Measurements from ENCODE around the gene HOXC6. TPM values are rescaled to one million over a fixed set of nuclear protein-coding genes. Genes with fewer than 3 reads are reported as not detected.

Gene HOXC6
- total RNA-seq, 1 donor from 2014 or later: not detected

GRCh38 chr12:54009171-54010052, 18.8 kb upstream of the HOXC6 start:
- no peaks in the 10 kb centered on the region for H3K36me3 Mint-ChIP-seq (ENCODE audit: low read depth)
- H3K4me3 Mint-ChIP-seq (ENCODE audit: low read depth): no peak overlapping the region
- H3K27ac Mint-ChIP-seq: no peak overlapping the region
- H3K4me1 Mint-ChIP-seq (ENCODE audit: low read depth): peaks cover 16% of the 10 kb centered on the region
- peaks cover 89% of the 10 kb centered on the region for H3K27me3 Mint-ChIP-seq (ENCODE audit: low read depth)
- intact Hi-C loops (cut with micrococcal nuclease): loop anchor here (10.0 kb wide), 2 partner anchors 365 to 1005 kb away; partner anchors contain the start of gene EIF4B
- no peak for DNase-seq (ENCODE audit: low spot score)
- H3K9me3 Mint-ChIP-seq: no peaks in the 10 kb centered on the region

GRCh38 chr12:54010053-54010971, 17.9 kb upstream of the HOXC6 start:
- no peaks in the 10 kb centered on the region for H3K9me3 Mint-ChIP-seq
- H3K27ac Mint-ChIP-seq: no peak overlapping the region
- no peaks in the 10 kb centered on the region for H3K36me3 Mint-ChIP-seq (ENCODE audit: low read depth)
- H3K4me1 Mint-ChIP-seq (ENCODE audit: low read depth): peaks cover 19% of the 10 kb centered on the region
- intact Hi-C loops (cut with micrococcal nuclease): loop anchor here (10.0 kb wide), 2 partner anchors 364 to 1006 kb away; partner anchors contain the start of gene EIF4B
- peaks cover 90% of the 10 kb centered on the region for H3K27me3 Mint-ChIP-seq (ENCODE audit: low read depth)
- no peak for DNase-seq (ENCODE audit: low spot score)
- no peak overlapping the region for H3K4me3 Mint-ChIP-seq (ENCODE audit: low read depth)

GRCh38 chr12:54010972-54011664, 17.1 kb upstream of the HOXC6 start:
- Mint-ChIP-seq H3K27me3 (ENCODE audit: low read depth) (peaks cover 87% of the 10 kb centered on the region), H3K9me3 (no peaks in the 10 kb centered on the region), H3K4me1 (ENCODE audit: low read depth) (peaks cover 16% of the 10 kb centered on the region), H3K27ac (no peak overlapping the region), H3K36me3 (ENCODE audit: low read depth) (no peaks in the 10 kb centered on the region), H3K4me3 (ENCODE audit: low read depth) (no peak overlapping the region)
- DNase-seq (ENCODE audit: low spot score): no peak
- intact Hi-C loops (cut with micrococcal nuclease): loop anchor here (10.0 kb wide), 2 partner anchors 364 to 1006 kb away; partner anchors contain the start of gene EIF4B

- H3K36me3 Mint-ChIP-seq (ENCODE audit: low read depth): no peaks in the 10 kb centered on the region
- no peak overlapping the region for H3K27ac Mint-ChIP-seq
- no peak overlapping the region for H3K4me3 Mint-ChIP-seq (ENCODE audit: low read depth)
- H3K9me3 Mint-ChIP-seq: no peaks in the 10 kb centered on the region
- H3K4me1 Mint-ChIP-seq (ENCODE audit: low read depth): peaks cover 9% of the 10 kb centered on the region
- intact Hi-C loops (cut with micrococcal nuclease): loop anchor here (10.0 kb wide), 2 partner anchors 363 to 1007 kb away; partner anchors contain the start of gene EIF4B
- H3K27me3 Mint-ChIP-seq (ENCODE audit: low read depth): peaks cover 83% of the 10 kb centered on the region
- no peak for DNase-seq (ENCODE audit: low spot score)
Measured at GRCh38 chr12:54011665-54012532, 16.3 kb upstream of the HOXC6 start.

DNA sequence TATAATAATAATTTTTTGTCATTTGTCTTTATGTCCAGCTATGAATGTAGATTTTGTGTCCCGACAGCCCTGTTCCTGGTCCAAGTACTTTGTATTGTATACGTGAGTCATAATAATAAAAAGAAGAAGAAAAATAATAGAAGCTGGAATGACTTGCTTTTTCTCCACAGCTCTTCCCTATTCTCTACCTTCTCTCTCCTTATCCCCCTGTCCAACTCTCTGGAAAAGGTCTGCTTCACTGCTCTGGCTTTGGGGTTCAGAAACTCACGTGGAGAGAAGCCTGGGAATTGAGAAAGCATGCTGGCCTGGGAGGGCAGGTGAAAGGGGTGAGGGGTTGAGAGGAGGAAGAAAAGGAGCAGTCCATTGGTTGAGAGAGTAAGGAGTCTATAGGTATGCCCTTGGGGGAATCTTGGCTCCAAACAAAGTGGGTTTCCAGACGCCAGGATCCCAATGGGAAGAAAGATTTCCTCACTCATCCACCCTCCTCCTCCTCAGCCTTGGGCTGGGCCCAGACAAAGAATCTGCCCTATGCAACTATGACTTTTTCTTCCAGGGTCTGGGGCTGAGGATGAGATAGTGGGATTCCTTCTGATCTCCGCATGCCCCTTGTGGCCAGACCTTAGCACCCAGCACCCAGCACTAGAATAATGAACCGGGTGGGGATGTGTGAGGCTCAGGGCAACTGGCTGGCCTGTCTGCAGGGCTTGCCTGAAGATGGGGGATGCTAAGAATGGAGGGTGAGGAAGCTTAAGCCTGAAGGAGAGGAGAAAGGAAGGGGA, 15.4 kb upstream of the HOXC6 start:
- Mint-ChIP-seq H3K27me3 (ENCODE audit: low read depth) (peaks cover 81% of the 10 kb centered on the region), H3K4me1 (ENCODE audit: low read depth) (peaks cover 16% of the 10 kb centered on the region), H3K27ac (no peak overlapping the region), H3K36me3 (ENCODE audit: low read depth) (no peaks in the 10 kb centered on the region), H3K4me3 (ENCODE audit: low read depth) (no peak overlapping the region), H3K9me3 (no peaks in the 10 kb centered on the region)
- intact Hi-C loops (cut with micrococcal nuclease): loop anchor here (10.0 kb wide), 2 partner anchors 362 to 1008 kb away; partner anchors contain the start of gene EIF4B
- DNase-seq (ENCODE audit: low spot score): no peak

- Mint-ChIP-seq H3K4me3 (ENCODE audit: low read depth) (no peak overlapping the region), H3K4me1 (ENCODE audit: low read depth) (peaks cover 13% of the 10 kb centered on the region), H3K36me3 (ENCODE audit: low read depth) (no peaks in the 10 kb centered on the region), H3K9me3 (no peaks in the 10 kb centered on the region), H3K27me3 (ENCODE audit: low read depth) (peaks cover 75% of the 10 kb centered on the region), H3K27ac (no peak overlapping the region)
- intact Hi-C loops (cut with micrococcal nuclease): loop anchor here (2.0 to 10.0 kb wide), 3 partner anchors 14 to 1010 kb away; partner anchors contain the start of genes EIF4B and HOXC9
- DNase-seq (ENCODE audit: low spot score): no peak
Measured at GRCh38 chr12:54014377-54015017, 13.7 kb upstream of the HOXC6 start.

GRCh38 chr12:54015018-54015931, 13.0 kb upstream of the HOXC6 start:
- H3K27me3 Mint-ChIP-seq (ENCODE audit: low read depth): peaks cover 74% of the 10 kb centered on the region
- peaks cover 5% of the 10 kb centered on the region for H3K36me3 Mint-ChIP-seq (ENCODE audit: low read depth)
- no peaks in the 10 kb centered on the region for H3K9me3 Mint-ChIP-seq
- no peak overlapping the region for H3K27ac Mint-ChIP-seq
- H3K4me1 Mint-ChIP-seq (ENCODE audit: low read depth): peaks cover 17% of the 10 kb centered on the region
- no peak for DNase-seq (ENCODE audit: low spot score)
- intact Hi-C loops (cut with micrococcal nuclease): loop anchor here (2.0 to 10.0 kb wide), 3 partner anchors 14 to 1010 kb away; partner anchors contain the start of genes EIF4B and HOXC9
- no peak overlapping the region for H3K4me3 Mint-ChIP-seq (ENCODE audit: low read depth)

- Mint-ChIP-seq H3K27ac (no peak overlapping the region), H3K4me1 (ENCODE audit: low read depth) (peaks cover 17% of the 10 kb centered on the region), H3K9me3 (no peaks in the 10 kb centered on the region), H3K36me3 (ENCODE audit: low read depth) (peaks cover 5% of the 10 kb centered on the region), H3K27me3 (ENCODE audit: low read depth) (peaks cover 76% of the 10 kb centered on the region), H3K4me3 (ENCODE audit: low read depth) (no peak overlapping the region)
- no peak for DNase-seq (ENCODE audit: low spot score)
- intact Hi-C loops (cut with micrococcal nuclease): loop anchor here (10.0 kb wide), 2 partner anchors 359 to 1011 kb away; partner anchors contain the start of gene EIF4B
Measured at GRCh38 chr12:54016051-54016450, 12.2 kb upstream of the HOXC6 start.

GRCh38 chr12:54016478-54016964, 11.7 kb upstream of the HOXC6 start:
- Mint-ChIP-seq H3K4me3 (ENCODE audit: low read depth) (no peak overlapping the region), H3K9me3 (no peaks in the 10 kb centered on the region), H3K36me3 (ENCODE audit: low read depth) (peaks cover 5% of the 10 kb centered on the region), H3K27me3 (ENCODE audit: low read depth) (peaks cover 76% of the 10 kb centered on the region), H3K27ac (no peak overlapping the region), H3K4me1 (ENCODE audit: low read depth) (peaks cover 16% of the 10 kb centered on the region)
- no peak for DNase-seq (ENCODE audit: low spot score)
- intact Hi-C loops (cut with micrococcal nuclease): loop anchor here (10.0 kb wide), 2 partner anchors 358 to 1012 kb away; partner anchors contain the start of gene EIF4B
